H54 (cell line): ENCODE data around the gene CD163.
"Not testable (repeated sequence)": the region's sequence is repeated elsewhere in the genome, so short reads cannot be mapped to it uniquely, and the experiment has no call there.

Experiments used
- DNase-seq: peaks from one replicate; pipeline ENCODE4 v3.0.0; 2011; ENCODE audit warnings: low spot score, mixed read lengths; ENCODE audit not compliant: insufficient read length
- FAIRE-seq: peaks from 3 replicates; lab custom pipeline; 2011; peaks lifted over from hg19 to GRCh38; lab: Jason Lieb, UNC
- POLR2A ChIP-seq: IDR thresholded peaks from 2 replicates; pipeline ENCODE4 v1.6.1; 2011; ENCODE audit warnings: low read depth, mild to moderate bottlenecking, low read length

Gene CD163

DNA sequence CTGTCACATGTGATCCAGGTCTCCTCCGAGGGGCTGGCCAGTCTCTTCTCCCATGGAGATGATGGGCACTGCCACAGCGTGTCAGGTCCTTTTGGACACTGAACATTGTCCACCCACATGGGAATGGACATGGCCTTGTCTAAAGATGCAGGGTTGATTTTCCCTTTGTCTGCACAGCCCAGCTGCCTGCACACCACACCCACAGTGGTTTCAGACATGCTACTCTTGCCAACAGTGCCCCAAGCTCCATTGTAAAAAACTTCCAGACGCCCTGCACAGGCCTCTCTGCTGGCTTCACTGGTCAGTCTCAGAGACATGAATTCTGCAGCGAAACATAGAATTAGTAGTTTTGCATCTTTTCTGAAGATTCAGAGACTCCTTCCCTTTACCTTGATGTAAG, 18.5 kb downstream of the CD163 start:
- no peak for TF ChIP-seq POLR2A
- FAIRE-seq = no peak
- no peak for DNase-seq

DNA sequence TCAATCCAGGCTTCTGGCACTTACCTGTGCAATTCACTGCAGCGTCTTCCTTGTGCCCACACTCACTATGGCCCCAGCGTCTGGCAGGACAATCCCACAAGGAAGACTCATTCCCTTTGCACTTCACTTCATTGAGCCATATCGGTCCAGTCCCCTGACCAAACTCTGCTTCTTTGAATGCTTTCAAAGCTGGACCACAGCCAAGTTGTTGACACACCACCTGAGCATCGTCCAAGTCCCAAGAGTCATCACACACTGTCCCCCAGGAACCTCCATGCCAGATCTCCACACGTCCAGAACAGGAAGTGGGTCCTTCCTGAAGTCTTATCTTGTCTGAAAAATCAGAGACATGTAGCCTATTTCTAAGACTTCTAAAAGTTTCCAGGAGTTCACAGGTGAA, 20.2 kb downstream of the CD163 start:
- FAIRE-seq (no peak), DNase-seq (no peak)
- no peak for TF ChIP-seq POLR2A

- no peak for DNase-seq
- no peak for FAIRE-seq
- TF ChIP-seq POLR2A = no peak
Observed at GRCh38 chr12:7479771-7480170, 23.8 kb downstream of the CD163 start.

DNA sequence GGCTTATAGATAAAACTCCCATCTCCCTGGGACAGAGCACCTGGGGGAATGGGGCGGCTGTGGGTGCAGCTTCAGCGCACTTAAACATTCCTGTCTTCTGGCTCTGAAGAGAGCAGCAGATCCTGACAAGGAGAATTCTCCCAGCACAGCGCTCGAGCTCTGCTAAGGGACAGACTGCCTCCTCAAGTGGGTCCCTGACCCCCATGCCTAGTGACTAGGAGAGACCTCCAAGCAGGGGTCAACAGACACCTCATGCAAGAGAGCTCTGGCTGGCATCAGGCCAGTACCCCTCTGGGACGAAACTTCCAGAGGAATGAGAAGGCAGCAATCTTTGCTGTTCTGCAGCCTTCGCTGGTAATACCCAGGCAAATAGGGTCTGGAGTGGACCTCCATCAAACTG, 31.5 kb downstream of the CD163 start:
- FAIRE-seq = no peak
- TF ChIP-seq POLR2A = no peak
- no peak for DNase-seq

DNA sequence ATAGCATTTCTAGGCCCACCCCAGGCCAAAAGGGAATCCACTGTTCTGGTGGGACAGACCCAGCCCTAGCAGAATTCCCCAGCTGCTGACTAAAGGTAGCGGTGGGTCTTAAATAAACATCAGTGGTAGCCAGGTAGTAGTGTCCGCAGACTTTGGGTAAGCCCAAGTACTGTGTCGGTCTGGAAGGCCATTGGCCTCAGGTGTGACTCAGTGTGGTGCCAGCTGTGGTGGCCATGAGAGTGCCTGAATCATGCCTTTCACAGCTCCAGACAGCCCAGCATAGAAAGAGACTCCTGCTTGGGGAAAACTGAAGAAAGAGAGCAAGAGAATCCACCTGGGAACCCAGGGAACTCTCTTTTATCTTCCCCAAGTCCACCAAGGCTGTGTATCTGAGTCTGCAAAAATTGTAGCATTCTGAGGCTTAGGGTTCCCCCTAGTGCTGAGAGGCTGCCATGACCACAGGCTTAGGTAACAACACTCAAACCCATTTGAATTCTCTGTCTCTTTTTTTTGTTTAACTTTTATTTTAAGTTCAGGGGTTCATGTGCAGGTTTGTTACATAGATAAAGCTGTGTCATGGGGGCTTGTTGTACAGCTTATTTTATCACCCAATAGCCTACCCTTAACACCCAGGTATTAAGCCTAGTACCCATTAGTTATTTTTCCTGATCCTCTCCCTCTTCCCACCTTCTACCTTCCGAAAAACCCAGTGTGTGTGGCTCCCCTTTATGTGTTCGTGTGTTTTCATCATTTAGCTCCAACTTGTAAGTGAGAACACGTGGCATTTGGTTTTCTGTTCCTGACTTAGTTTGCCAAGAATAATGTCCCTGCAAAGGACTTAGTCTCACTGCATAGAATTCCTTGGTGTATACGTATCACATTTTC, 43.0 kb downstream of the CD163 start:
- peak; percentile 78 for FAIRE-seq
- TF ChIP-seq POLR2A = no peak
- no peak for DNase-seq

DNA sequence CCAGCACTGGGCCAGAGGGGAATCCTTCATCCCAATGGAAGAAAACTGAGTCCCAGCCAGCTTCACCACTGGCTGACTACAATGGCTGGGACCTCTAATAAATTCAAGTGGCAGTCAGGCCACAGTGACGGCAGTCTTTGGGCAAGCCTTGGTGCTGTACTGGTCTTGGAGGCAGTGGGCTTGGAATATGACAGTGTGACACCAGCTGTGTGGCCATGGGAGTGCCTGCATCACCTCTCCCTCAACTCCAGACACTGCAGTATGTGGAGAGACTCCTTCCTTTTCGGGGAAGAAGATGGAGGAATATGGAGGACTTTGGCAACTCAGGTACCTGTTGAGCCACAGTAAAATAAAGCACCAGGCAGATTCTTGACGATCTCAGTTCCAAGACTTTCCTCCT, 43.6 kb downstream of the CD163 start:
- no peak for DNase-seq
- FAIRE-seq = no peak
- no peak for TF ChIP-seq POLR2A

- no peak for FAIRE-seq
- no peak for TF ChIP-seq POLR2A
- DNase-seq = no peak
Observed at GRCh38 chr12:7451756-7452155, 51.8 kb downstream of the CD163 start.

DNA sequence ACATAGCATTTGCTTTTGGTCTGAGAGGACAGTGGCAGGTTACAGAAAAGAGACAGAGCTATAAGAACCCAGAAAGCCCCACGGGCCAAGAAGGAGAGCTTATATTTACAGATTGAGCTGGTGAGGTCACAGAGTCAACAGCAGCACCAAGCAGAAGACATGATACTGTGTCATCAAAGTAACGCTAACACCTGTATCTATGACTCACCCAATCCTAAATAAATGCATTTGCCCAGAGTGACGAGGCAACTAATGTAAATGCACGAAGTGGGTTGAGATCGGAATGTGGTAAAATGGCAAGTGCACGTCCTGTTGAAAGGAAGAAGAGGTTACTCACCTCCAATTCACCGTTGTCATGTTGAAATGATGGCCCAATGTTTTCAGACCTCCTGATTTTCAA, 52.9 kb downstream of the CD163 start:
- TF ChIP-seq POLR2A = no peak
- DNase-seq (no peak), FAIRE-seq (no peak)

DNA sequence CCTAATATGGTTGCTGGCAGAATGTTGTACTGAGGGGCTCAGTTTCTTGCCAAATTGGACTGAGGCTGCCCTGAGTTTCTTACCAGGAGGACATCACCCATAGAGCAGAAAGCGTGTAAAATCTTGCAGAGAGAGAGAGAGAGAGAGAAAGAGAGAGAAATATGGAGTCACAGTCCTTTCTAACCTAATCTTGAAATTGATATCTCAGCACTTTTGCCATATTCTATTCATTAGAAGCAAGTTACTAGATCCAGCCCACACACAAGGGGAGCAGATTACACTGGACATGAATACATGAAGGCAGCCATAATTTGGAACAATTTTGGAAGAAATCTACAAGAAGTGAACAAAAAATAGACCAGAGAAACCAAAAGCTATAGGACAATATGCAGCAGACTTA, 55.5 kb downstream of the CD163 start:
- no peak for TF ChIP-seq POLR2A

DNA sequence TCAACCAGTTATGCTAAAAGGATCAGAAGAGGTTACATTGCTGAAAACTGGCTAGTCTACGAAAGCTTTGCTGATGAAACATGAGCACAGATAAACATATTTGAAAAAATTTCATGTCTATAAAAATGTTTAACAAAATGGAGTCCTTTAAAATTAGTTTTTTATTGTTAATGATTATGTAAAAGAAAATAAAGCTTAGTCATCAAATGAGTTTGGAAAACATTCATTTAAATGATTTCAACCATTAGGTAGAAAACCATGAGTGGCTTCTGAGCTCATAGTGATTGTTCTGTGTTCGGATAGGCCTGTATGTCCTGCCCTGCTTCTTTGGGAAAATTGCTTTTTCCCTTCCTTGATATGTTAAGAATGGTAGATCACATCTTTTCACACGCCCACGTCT, 59.0 kb downstream of the CD163 start:
- TF ChIP-seq POLR2A = no peak
- no peak for FAIRE-seq
- DNase-seq = no peak

More for the DNA sequence above, 55.5 kb downstream of the CD163 start:
- no peak for FAIRE-seq
- no peak for DNase-seq

GRCh38 chr12:7444076-7444475, 59.5 kb downstream of the CD163 start, which contains the start of gene CD163L1:
Gene CD163L1 (minus strand): TSS chr12:7444153. CDS start chr12:7444127, 26 bp downstream.
- FAIRE-seq (no peak), DNase-seq (no peak)
- TF ChIP-seq POLR2A = no peak

DNA sequence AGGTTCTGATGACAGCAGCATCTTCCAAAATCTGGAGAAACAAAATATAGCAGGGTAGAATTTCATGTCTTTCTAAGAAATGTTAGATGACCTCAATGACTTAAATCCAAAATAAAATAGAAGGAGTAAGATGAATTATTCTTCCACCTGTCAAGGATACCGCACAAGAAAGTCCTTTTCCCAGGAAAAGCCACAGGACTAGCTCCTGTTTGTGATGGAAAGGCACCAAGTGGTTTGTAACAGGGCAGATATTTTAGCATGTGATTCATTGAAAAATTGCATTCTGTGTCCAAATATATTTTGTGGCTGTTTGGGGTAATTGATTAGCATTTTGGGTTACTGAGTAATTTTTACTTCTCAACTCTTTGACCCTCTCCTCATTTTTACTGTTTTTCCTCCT, 62.4 kb downstream of the CD163 start:
- no peak for TF ChIP-seq POLR2A
- no peak for FAIRE-seq
- DNase-seq = no peak

GRCh38 chr12:7439579-7440505, 63.7 kb downstream of the CD163 start:
- FAIRE-seq (no peak), DNase-seq (no peak)
- TF ChIP-seq POLR2A = no peak

DNA sequence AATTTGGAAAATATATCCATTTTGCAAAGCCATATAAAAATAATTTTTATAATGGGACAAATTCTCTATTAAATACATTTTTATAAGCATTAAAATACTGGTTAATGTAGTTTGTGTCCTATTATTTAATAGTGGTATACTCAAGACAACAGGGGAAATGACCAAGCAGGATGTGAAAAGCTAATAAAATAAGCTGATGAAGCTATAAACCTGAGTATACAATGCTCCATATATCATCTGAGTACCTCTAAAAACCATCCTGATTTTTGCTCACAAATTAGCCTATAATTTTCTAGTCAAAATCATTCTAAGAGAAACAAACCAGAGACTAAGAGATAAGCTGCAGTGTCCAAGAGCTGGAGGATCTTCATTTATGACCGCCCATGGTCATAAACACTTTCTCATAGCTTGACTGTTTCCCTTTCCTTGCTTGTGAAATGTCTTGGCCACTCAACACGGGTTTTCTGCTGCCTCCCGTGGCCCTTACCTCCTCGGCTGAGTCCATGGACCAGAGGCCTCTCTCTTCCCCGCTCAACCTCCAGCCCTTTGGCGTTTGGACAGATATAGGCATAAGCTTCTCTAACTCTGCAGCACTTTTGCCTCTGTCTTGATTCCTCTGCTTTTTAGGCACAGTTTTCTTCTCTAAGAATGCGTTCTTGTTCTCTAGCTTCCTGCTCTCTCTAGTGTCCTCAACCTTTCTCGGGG, 65.1 kb downstream of the CD163 start:
- not testable (repeated sequence) for DNase-seq, FAIRE-seq

DNA sequence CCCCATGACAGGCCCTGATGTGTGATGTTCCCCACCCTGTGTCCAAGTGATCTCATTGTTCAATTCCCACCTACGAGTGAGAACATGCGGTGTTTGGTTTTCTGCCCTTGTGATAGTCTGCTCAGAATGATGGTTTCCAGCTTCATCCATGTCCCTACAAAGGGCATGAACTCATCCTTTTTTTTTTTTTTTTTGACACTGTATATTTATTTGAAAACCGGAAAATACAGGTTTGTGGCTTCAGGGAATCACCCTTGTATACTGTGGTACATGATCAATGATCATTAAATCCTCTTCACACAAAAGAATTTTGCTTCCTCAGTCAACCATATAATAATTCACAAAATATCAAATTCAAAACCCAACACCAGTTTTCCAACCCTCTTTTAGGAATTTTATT, 66.1 kb downstream of the CD163 start:
- FAIRE-seq, DNase-seq: not testable (repeated sequence)
